Measurements from ENCODE around the gene C6orf132.

The C6orf132 gene

DNA sequence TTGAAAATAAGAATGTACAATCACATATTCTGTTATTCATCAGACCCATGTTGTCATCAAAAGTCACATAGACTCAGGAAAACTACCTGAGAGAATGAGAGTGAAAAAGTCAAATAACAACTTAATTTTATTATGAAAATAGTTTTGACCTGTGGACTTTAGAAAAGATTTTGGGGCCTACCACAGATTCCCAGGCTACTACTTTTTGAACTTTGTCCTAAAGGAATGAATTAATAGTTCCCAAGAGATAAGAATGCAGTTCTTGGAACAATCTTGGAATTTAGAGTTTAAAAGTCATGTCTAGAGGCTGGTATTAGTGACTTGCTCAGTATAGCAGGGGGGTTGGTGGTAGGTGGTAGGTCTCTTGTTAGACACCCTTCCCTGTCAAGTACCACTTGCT lies 88.8 kb downstream of the C6orf132 start:
- H3K27me3 ChIP-seq (ENCODE audit: control insufficient read depth in 2 of 2, insufficient read depth in 2 of 2, low read length in 2 of 2), result no peaks in the 10 kb centered on the region
- peaks cover 9 to 17% of the 10 kb centered on the region in 2 donors for H3K4me1 ChIP-seq (ENCODE audit: control insufficient read depth in 2 of 2, insufficient read depth in 2 of 2, low read length in 2 of 2)
- no peak overlapping the region for H3K9ac ChIP-seq (ENCODE audit: low read depth in 1 of 2, low read length in 2 of 2)
- H3K27ac ChIP-seq (ENCODE audit: low read depth in 2 of 2, low read length in 2 of 2), result no peak overlapping the region
- H3K36me3 ChIP-seq (ENCODE audit: control insufficient read depth in 2 of 2, insufficient read depth in 2 of 2, low read length in 2 of 2), result peaks cover 31 to 37% of the 10 kb centered on the region in 2 donors
- no peaks in the 10 kb centered on the region for H3K9me3 ChIP-seq (ENCODE audit: control insufficient read depth in 2 of 2, low read length in 2 of 2)
- no peak overlapping the region for H3K4me3 ChIP-seq (ENCODE audit: low read length in 2 of 2)

DNA sequence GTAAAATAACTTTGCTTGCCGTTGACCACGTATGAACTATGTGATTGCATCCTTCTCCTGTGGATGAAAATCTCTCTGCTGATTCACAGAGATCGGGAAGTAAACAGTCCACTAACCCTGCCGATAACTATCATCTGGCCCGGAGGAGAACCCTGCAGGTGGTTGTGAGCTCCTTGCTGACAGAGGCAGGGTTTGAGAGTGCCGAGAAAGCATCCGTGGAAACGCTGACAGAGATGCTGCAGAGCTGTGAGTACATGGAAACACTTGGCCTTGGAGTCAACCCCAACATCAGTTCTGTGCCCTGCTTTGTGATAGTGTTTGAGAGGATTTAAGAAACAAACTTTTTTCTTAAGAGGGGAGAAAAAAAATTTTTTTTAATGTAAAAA lies 91.2 kb downstream of the C6orf132 start:
- Histone ChIP-seq H3K9ac (ENCODE audit: low read depth in 1 of 2, low read length in 2 of 2) (peak overlapping the region; percentile 85 to 93), H3K36me3 (ENCODE audit: control insufficient read depth in 2 of 2, insufficient read depth in 2 of 2, low read length in 2 of 2) (peaks cover 14 to 21% of the 10 kb centered on the region in 2 donors), H3K4me1 (ENCODE audit: control insufficient read depth in 2 of 2, insufficient read depth in 2 of 2, low read length in 2 of 2) (peaks cover 23 to 28% of the 10 kb centered on the region in 2 donors), H3K27me3 (ENCODE audit: control insufficient read depth in 2 of 2, insufficient read depth in 2 of 2, low read length in 2 of 2) (no peaks in the 10 kb centered on the region), H3K4me3 (ENCODE audit: low read length in 2 of 2) (peak overlapping the region; percentile 93 to 97), H3K27ac (ENCODE audit: low read depth in 2 of 2, low read length in 2 of 2) (no peak overlapping the region), H3K9me3 (ENCODE audit: control insufficient read depth in 2 of 2, low read length in 2 of 2) (no peaks in the 10 kb centered on the region)
